Measurements from ENCODE around the gene CT47A1.
"Not testable (repeated sequence)": the region's sequence is repeated elsewhere in the genome, so short reads cannot be mapped to it uniquely, and the experiment has no call there.

The CT47A1 gene
- 0 reads per million in 2 donors for total RNA-seq

DNA sequence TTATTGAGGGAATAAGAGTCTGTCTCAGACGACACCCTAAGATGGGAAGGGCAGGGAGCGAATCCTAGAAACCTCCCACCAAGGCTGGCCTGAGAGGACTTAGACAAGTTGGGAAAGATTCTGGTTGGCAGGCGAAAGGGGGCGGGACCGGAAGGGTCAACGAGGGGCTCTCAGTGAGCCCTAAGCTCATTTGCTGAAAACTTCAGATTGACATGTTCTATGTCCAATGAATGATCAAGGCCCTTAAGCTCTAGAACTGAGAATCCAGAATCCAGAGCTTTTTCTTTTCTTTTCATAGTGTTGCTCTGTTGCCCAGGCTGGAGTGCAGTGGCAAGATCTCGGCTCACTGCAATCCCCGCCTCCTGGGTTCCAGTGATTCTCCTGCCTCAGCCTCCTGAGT, at the start of gene CT47A1:
CT47A1 (minus strand) TSS at position 101 of the 400 bp plus-strand sequence. CDS start 231 bp downstream, outside the sequence.
- not testable (repeated sequence) for DNase-seq

DNA sequence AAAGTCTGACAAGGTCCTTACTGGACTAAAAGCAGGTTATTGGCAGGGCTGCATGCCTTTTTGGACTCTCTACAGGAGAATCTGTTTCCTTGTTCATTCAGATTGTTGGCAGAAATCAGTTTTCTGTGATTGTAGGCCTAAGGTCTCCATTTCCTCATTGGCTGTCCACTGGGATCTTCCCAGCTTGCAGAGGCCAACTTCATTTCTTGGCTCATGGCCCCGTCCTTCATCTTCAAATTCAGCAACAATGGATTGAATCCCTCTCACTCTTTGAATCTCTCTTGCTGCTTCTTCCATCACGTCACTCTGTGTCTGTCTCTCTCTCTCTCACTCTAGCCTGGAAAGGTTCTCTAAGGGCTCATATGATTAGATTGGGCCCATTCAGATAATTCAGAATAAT, 47.0 kb upstream of the CT47A1 start:
- DNase-seq = no peak

DNA sequence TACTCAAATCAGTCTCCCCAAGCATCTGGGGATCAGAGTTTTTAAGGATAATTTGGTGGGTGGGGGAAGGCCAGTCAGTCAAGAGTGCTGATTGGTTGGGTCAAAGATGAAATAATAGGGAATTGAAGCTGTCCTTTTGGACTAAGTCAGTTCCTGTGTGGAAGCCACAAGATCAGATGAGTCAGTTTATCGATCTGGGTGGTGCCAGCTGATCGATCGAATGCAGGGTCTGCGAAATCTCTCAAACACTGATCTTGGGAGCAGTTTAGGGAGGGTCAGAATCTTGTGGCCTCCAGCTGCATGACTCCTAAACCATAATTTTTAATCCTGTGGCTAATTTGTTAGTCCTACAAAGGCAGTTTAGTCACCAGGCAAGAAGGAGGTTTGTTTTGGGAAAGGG, 44.5 kb upstream of the CT47A1 start:
- no peak for DNase-seq

DNA sequence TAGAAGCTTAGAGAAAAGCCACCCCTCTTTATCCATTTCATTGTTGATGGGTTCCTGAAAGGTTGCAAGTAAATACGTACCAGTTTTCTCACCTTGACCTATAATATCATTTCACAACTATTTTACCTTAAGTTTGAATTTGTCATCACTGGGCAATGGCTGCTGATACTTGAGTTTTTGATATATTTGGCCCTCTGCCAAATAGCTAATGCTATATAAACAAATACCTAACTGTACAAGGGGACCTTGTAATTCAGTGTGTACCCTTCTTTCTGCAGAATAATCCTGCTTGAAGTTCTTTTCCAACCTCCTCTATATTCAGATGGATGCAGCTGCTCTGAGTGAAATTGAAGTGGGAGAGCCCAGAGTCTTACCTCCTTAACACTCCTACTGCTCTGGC, 42.9 kb upstream of the CT47A1 start:
- no peak for DNase-seq

DNA sequence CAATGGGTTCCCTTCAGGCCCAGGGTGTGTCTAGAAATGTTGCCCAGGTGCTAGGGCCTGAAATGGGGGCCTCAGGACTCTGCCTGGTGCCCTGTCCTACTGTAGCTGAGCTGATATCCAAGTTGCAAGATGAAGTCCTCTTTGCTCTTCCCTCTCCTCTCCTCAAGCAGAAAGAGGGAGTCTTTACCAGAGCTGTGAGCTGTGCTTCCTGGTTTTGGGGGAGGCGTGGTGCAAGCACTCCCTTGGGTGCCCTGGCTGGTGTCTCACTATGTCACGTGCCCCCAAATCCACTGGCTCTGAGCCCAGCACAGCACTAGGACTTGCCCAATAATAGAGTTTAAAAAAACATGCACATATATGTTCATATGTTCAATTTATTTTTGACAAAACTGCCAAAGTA, 29.3 kb upstream of the CT47A1 start:
- no peak for DNase-seq

DNA sequence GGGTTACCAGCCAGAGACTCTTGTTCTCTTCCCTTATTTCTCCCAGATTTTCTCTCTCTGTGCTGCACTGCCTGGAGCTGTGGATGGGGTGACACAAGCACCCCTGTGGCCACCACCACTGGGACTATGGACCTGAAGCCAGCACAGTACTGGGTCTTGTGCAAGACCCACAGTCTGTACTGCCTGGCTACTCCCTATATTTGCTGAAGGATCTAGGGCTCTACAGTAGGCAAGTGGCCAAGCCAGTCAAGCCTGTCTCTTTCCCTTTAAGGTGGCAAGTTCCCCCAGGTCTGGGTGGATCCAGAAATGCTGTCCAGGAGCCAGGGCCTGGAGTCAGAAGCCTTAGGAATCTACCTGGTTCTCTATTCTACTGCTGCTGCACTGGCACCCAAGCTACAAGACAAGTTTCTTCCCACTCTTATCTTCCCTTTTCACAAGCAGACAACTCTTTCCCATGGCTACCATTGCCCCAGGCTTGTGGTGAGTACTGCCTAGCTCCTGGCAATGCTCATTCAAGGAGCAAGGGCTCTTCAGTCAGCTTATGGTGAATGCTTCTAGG, 28.4 kb upstream of the CT47A1 start:
- DNase-seq = no peak

DNA sequence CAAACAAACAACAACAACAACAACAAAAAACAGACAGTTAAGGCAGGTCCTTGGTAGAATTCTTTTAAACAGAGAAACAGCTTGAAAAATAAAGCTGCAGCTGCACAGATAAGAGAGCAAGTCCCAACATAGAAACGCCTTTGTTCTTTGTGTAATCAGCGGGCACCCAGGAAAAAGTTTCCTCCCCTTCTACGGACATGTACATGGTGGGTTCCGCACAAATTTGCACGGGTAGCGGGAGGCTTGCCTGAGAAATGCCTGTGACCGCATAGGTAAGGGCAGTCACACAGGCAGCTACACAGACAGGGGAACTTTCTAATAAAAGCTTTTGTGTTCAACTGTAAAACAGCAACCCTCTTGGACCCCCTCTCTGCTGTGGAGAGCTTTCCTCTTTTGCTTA, 25.7 kb upstream of the CT47A1 start:
- DNase-seq = no peak

DNA sequence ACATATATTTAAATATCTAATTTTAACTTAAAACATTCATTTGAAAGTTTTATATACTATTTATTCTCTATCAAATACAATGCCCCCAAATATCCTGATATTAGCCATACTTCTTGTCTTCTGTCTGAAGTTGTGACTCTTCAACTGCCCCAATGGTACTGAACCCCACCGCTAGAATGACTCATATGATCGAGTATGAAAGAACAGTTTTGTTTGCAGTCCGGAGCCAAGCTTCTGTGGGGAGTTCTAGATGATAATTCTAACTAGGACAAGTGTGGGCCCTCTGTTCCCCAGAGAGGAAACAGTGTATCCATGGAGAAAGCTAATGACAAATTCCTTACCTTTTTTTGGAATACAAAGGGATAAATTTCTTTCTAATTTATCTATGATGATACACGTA, 24.7 kb upstream of the CT47A1 start:
- DNase-seq = no peak

DNA sequence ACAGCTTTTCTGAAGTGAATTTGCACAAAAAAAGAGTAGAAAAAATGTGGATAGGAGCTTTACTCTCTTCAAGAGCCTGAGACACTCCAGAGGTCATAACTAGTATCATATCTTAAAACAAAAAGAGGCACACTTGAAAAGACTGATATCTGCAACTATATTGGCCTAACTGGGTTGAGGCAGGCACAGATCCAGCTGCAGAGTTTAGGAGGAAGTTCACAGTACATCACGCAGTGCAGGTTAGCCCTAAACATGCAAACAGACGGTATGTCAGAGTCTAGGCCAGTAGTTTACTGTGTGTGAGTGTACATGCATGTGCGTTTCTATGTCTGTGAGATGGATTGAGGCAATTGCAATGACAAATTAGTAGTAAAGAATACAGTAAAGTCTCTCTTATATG, 24.2 kb upstream of the CT47A1 start:
- no peak for DNase-seq

DNA sequence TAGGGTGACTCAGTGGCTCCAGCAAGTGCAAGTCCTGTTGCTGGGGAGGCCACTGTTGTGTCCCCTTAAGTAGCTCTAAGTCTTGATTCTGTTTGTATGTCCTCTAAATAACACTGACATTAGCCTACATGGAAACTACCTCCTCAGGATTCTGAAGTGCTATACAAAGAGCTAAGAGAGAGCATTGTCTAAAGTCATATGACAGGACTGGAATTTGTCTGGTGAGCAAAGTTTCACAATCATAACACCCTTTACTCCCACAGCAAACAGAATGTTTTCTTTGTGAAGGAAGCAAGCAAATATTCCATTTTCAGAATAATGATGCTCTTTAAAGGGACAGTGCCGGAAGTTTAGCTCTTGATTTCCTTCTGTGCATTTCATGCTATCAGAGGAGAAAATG, 23.4 kb upstream of the CT47A1 start:
- DNase-seq = no peak

DNA sequence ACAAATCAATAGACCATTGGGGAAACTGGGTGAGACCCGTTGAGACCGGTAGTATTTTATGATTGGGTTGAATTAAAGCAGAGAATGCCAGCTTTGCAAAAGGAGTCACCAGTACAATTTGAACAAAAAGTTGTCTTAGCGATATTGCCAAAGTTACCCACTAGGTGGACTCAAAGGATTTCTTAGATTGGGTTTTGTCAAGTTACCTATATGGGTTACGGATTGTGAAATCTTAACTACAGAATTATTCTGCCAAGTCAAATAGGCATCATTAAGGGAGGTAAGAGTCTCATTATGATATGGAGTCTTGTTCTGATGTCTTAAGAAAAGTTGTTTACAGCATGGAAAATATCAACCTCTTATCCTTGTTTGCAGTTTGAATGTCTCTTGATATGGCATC, 15.0 kb upstream of the CT47A1 start:
- peak in 1 of 5 experiments; percentile 41 for DNase-seq

DNA sequence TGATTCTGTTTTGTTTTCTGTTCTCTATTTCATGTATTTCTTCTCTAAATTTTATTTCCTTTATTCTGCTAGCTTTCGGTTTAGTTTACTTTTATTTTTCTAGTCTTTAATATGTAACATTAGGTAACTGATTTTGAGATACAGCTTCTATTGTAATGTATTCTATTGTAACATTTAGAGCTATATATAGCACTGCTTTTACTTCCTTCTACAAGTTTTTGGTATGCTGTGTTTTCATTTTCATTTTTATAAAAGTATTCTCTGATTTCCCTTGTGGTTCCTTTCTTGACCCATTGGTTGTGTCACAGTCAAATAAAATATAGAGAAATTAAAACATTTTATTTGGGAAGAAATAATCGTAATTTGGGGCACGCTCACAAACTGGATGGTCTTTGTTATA, 13.9 kb upstream of the CT47A1 start:
- DNase-seq = no peak

DNA sequence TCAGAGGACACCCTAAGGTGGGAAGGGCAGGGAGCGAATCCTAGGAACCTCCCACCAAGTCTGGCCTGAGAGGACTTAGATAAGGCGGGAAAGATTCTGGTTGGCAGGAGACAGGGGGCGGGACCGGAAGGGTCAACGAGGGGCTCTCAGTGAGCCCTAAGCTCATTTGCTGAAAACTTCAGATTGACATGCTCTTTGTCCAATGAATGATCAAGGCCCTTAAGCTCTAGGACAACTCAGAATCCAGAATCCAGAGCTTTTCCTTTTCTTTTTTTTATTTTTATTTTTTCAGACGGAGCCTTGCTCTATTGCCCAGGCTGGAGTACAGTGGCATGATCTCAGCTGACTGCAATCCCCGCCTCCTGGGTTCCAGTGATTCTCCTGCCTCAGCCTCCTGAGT, 29.1 kb downstream of the CT47A1 start, which contains the start of gene CT47A7:
CT47A7 (minus strand) TSS at position 101 of the 400 bp plus-strand sequence. CDS start 255 bp downstream, outside the sequence.
- DNase-seq = not testable (repeated sequence)
